Gastroesophageal sphincter (tissue), 4 donors: ENCODE data around the gene ZEB2. TPM values are rescaled to one million over a fixed set of nuclear protein-coding genes. Genes with fewer than 3 reads are reported as not detected.

Experiments
- ATAC-seq: fragments of 150-250 bp; one replicate; pipeline ENCODE4 v1.9.1; 2016; ENCODE audit warnings: mild to moderate bottlenecking, moderate library complexity
- H3K27ac ChIP-seq, 4 donors: fragments of 200-600 bp; sonication (generic) in 3 of 4; 1 replicate in 3 of 4; 2 replicates in 1 of 4; pipeline ENCODE4 v1.5.1; 2016 to 2019
- H3K27me3 ChIP-seq: fragments of 200-600 bp; sonication (generic); one replicate; pipeline ENCODE4 v1.5.1; 2019
- H3K36me3 ChIP-seq, 2 donors: fragments of 200-600 bp; sonication (generic); one replicate each; pipeline ENCODE4 v1.5.1; 2019; ENCODE audit warnings: control low read depth in 1 of 2
- H3K4me1 ChIP-seq, 3 donors: fragments of 200-600 bp; sonication (generic); 1 replicate in 2 of 3; 2 replicates in 1 of 3; pipeline ENCODE4 v1.5.1; 2016 to 2019; ENCODE audit warnings: control low read depth in 2 of 3
- H3K4me3 ChIP-seq, 2 donors: fragments of 200-600 bp; sonication (generic); one replicate each; pipeline ENCODE4 v1.5.1; 2019; ENCODE audit warnings: mild to moderate bottlenecking in 1 of 2, moderate library complexity in 1 of 2
- H3K9me3 ChIP-seq, 3 donors: fragments of 200-600 bp; sonication (generic); one replicate each; pipeline ENCODE4 v1.5.1; 2017 to 2019; ENCODE audit warnings: control low read depth in 2 of 3
- EP300 ChIP-seq: sonication (generic); formaldehyde crosslinking; IDR thresholded peaks from one replicate; pipeline ENCODE4 v1.6.1; 2017; ENCODE audit warnings: antibody characterized with exemption, mild to moderate bottlenecking
- POLR2A ChIP-seq, 2 donors: fragments of 450-650 bp; IDR thresholded peaks; one replicate each; pipeline ENCODE4 v1.6.1; 2017; ENCODE audit warnings: antibody characterized with exemption in 2 of 2, mild to moderate bottlenecking in 2 of 2, moderate library complexity in 1 of 2
- POLR2AphosphoS5 ChIP-seq: sonication (generic); formaldehyde crosslinking; IDR thresholded peaks from one replicate; pipeline ENCODE4 v1.6.1; 2017; ENCODE audit warnings: antibody characterized with exemption
- WGBS, 2 donors: methylation state at CpG; one replicate each; pipeline ENCODE4 v1.1.5; 2018; ENCODE audit warnings: low coverage in 1 of 2; 5-methylcytosine and 5-hydroxymethylcytosine counted together
- total RNA-seq, 4 donors: library from RNA; depleted of rRNA; stranded (reverse); fragments of >200 nt; gene quantifications; one replicate each; pipeline ENCODE4 v1.1.0, GENCODE V29; 2016
- TF ChIP-seq, protein P1 (sequence below), 4 experiments: fragments of 200-600 bp in 2 of 4; fragments of 450-650 bp in 2 of 4; sonication (generic) in 1 of 4; IDR thresholded peaks; one replicate each; pipeline ENCODE4 v1.5.1; 2017 to 2019; ENCODE audit warnings: antibody characterized with exemption in 4 of 4, mild to moderate bottlenecking in 2 of 4, moderate library complexity in 2 of 4

Gene ZEB2
- total RNA-seq, 4 donors from 2014 or later: 42.3 to 95.7 (median 53.8) TPM

DNA sequence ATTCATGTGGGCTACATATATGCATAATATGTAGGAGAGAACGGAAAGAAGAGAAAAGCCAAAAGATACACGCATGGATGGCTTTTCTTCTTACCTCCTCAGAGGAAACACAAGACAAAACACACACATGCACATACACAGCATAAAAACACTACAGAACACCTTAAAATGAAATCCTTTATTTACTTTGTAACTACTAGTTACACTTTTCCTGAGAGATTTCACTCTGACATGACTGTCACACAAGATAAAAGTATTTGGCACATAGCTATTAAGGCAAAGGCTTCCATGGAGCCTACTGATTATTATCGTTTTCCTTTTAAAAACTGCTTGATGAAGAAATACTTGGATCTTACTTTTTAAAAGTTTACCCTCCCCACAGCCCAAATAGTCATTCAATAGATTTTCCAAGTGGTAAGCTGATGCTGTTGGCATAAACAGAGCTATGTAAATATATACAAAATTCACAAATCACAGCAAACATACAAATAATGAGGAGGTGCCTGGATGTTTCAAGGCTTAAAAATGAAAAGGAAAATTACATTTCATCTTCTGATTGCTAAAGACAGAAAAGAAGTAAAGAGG is 8.6 kb downstream of the ZEB2 start:
- Histone ChIP-seq H3K27ac (peak overlapping the region; percentile 5 to 94 (median 86)), H3K4me1 (peaks cover 0 to 21% (median 0%) of the 10 kb centered on the region in 3 donors), H3K9me3 (no peaks in the 10 kb centered on the region)

DNA sequence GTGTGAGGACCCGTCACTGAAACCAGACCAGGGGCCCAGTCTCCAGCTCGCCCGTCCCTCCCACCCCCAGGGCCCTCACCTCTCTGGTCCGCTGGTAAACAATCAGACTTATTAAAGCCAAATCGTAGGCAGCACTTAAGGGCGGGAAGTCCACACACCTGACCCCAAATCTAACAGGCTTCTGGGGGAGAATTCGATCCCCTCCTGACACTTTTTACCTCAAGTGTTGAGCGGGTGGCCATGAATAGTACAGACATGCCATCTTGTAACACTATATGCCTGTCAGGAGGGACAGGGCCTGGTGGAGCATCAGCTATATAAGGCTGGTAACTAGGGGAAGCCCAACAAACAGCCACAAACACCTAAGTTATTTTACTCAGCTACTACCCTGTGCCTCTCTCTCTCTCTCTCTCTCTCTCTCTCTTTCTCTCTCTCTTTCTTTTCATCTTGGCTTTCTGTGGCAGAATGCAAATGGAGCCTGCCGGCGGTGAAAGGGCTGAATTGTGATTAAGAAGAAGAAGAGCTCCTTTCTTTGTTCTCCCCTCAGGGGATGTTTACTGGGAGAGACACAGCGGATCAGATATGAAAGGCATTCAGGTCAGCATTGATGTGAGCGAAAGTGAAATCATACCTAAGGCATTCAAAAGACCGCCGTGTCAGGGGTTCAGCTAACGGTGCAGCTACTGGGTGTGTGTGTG is 9.5 kb downstream of the ZEB2 start:
- no peak for ATAC-seq
- 71 to 90% methylated on average over 5 to 7 of the region's 15 CpGs for WGBS, 2 donors
- Histone ChIP-seq H3K9me3 (no peaks in the 10 kb centered on the region), H3K36me3 (no peaks in the 10 kb centered on the region), H3K27me3 (peaks cover 25% of the 10 kb centered on the region), H3K4me3 (peak overlapping the region in 1 of 2 donors; percentile 24), H3K4me1 (peaks cover 0 to 19% (median 0%) of the 10 kb centered on the region in 3 donors), H3K27ac (peak overlapping the region; percentile 5 to 94 (median 78))
- no peak for TF ChIP-seq EP300
- no peak for TF ChIP-seq POLR2A (IDR thresholded peaks at IDR 0.05)
- no peak for TF ChIP-seq POLR2AphosphoS5
- TF ChIP-seq, protein P1, sequence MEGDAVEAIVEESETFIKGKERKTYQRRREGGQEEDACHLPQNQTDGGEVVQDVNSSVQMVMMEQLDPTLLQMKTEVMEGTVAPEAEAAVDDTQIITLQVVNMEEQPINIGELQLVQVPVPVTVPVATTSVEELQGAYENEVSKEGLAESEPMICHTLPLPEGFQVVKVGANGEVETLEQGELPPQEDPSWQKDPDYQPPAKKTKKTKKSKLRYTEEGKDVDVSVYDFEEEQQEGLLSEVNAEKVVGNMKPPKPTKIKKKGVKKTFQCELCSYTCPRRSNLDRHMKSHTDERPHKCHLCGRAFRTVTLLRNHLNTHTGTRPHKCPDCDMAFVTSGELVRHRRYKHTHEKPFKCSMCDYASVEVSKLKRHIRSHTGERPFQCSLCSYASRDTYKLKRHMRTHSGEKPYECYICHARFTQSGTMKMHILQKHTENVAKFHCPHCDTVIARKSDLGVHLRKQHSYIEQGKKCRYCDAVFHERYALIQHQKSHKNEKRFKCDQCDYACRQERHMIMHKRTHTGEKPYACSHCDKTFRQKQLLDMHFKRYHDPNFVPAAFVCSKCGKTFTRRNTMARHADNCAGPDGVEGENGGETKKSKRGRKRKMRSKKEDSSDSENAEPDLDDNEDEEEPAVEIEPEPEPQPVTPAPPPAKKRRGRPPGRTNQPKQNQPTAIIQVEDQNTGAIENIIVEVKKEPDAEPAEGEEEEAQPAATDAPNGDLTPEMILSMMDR (IDR thresholded peaks at IDR 0.05): no peak

More for the DNA sequence above, 8.6 kb downstream of the ZEB2 start:
- TF ChIP-seq, protein P1 (IDR thresholded peaks at IDR 0.05): no peak
- TF ChIP-seq POLR2A (IDR thresholded peaks at IDR 0.05) (no peak), POLR2AphosphoS5 (no peak), EP300 (no peak)
- Histone ChIP-seq H3K4me3 (peak overlapping the region in 1 of 2 donors; percentile 24), H3K36me3 (no peaks in the 10 kb centered on the region), H3K27me3 (peaks cover 34% of the 10 kb centered on the region)
- ATAC-seq: no peak
- WGBS, 2 donors: 55 to 56% methylated on average over 3 of the region's 3 CpGs

DNA sequence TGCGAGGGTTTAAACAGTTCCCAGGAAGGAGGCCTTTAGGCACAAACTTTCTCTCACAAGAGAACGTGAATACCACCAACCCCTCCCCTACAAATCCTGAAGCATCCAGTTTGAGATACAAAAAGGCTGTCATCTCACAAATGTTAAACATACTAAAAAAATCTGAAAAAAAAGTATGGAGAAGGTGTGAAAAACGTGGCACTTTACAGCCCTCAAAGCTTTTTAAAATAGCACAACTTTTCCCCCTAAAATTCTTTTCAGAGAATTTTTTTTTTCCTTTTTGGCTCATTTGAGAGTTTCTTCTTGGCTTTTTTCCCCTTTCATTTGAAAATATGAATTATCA is 10.1 kb downstream of the ZEB2 start:
- Histone ChIP-seq H3K27ac (peak overlapping the region; percentile 53 to 94 (median 78)), H3K4me1 (peaks cover 0 to 25% (median 0%) of the 10 kb centered on the region in 3 donors), H3K4me3 (peak overlapping the region in 1 of 2 donors; percentile 24), H3K9me3 (no peaks in the 10 kb centered on the region), H3K27me3 (peaks cover 19% of the 10 kb centered on the region), H3K36me3 (no peaks in the 10 kb centered on the region)
- WGBS, 2 donors: 42 to 81% methylated on average over 2 to 3 of the region's 3 CpGs
- ATAC-seq: no peak
- no peak for TF ChIP-seq POLR2A (IDR thresholded peaks at IDR 0.05)
- TF ChIP-seq, protein P1 (IDR thresholded peaks at IDR 0.05): no peak
- TF ChIP-seq POLR2AphosphoS5: no peak

DNA sequence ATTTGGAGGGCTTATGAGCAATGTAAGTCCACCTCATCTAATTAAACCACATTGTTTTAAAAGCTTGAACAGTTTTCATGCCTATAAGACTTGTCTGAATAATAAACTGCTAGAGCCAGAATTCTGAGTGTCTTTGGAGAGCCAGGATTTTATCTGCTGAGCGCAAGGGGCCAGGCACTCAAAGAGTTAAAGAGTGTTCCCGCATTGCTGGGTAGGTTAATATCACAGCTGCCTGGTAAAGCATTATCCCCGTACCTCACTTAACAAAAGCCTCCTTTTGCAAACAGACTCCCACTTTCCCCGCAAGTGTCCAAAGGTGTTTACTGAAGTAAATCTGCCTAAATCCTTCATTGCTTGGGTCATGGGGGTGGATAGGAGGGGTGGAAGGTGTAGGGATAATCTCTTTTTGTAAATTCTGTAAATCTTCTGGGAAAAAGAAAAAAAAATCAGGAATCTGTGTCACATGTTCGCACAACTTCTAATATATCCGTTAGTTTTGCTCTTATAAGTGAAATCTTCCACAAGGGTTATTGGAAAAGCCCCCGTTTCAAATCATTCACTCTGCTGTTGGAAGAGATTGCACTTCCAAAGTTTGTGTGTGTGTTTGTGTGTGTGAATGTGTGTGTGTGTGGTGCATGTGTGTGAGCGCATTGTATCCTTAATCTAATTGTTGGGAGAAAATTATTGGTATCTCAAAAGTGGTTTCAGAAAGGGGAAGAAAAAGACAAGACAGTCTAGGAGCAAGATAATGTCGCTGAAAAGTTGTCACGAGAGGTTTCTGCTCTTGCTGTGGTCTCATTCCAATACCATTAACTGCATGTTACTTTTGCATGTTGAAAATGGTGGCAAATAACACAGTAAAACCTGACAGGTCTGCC is 10.7 kb downstream of the ZEB2 start:
- Histone ChIP-seq H3K4me1 (peaks cover 0 to 31% (median 3%) of the 10 kb centered on the region in 3 donors), H3K36me3 (no peaks in the 10 kb centered on the region), H3K4me3 (peak overlapping the region in 1 of 2 donors; percentile 3), H3K27ac (peak overlapping the region; percentile 53 to 94 (median 72)), H3K27me3 (peaks cover 14% of the 10 kb centered on the region), H3K9me3 (no peaks in the 10 kb centered on the region)
- WGBS, 2 donors: 47 to 79% methylated on average over 7 to 9 of the region's 10 CpGs
- no peak for ATAC-seq
- TF ChIP-seq POLR2A (IDR thresholded peaks at IDR 0.05) (no peak), EP300 (no peak), POLR2AphosphoS5 (no peak)
- TF ChIP-seq, protein P1 (IDR thresholded peaks at IDR 0.05): no peak
